ENCODE data around the gene CNIH2.

CNIH2 gene

DNA sequence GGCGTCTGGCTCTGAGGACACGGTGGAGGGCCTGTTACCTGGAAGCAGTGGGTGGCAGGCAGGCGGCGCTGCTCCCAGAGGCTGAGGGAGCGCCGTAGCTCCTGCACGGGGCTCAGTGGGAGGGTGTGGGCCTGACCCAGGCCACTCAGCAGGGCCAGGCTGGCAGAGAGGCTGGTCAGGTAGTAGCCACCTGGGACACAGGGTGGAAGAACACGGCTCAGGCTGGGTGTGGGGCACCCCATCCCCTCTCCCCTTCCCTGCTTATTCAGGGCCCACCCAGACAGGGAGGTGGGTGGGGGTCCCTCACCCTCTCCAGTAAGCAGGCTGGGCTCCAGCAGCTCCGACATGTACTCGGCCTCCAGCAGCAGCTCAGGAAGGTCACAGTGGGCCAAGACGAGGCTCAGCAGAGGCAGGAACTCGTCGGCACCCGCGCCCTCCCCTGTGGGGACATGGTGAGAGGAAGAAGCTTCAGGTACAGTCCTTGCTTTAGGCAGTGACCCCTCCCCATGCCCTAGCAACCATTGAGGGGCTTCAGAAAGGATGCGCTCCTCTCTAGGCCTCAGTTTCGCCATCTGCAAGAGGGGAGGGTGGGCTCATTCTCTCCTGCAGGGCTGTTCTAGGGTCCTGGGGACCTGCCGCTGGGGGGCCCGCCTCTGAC lies 55.4 kb downstream of the CNIH2 start:
- DNase-seq, result no peak

Measured in CD4-positive, alpha-beta T cell treated with Interleukin-15 for 1 hour (primary cell).